ENCODE results near the gene SEC16A.

SEC16A gene, protein sequence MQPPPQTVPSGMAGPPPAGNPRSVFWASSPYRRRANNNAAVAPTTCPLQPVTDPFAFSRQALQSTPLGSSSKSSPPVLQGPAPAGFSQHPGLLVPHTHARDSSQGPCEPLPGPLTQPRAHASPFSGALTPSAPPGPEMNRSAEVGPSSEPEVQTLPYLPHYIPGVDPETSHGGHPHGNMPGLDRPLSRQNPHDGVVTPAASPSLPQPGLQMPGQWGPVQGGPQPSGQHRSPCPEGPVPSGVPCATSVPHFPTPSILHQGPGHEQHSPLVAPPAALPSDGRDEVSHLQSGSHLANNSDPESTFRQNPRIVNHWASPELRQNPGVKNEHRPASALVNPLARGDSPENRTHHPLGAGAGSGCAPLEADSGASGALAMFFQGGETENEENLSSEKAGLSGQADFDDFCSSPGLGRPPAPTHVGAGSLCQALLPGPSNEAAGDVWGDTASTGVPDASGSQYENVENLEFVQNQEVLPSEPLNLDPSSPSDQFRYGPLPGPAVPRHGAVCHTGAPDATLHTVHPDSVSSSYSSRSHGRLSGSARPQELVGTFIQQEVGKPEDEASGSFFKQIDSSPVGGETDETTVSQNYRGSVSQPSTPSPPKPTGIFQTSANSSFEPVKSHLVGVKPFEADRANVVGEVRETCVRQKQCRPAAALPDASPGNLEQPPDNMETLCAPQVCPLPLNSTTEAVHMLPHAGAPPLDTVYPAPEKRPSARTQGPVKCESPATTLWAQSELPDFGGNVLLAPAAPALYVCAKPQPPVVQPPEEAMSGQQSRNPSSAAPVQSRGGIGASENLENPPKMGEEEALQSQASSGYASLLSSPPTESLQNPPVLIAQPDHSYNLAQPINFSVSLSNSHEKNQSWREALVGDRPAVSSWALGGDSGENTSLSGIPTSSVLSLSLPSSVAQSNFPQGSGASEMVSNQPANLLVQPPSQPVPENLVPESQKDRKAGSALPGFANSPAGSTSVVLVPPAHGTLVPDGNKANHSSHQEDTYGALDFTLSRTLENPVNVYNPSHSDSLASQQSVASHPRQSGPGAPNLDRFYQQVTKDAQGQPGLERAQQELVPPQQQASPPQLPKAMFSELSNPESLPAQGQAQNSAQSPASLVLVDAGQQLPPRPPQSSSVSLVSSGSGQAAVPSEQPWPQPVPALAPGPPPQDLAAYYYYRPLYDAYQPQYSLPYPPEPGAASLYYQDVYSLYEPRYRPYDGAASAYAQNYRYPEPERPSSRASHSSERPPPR (N-terminal part only)

DNA sequence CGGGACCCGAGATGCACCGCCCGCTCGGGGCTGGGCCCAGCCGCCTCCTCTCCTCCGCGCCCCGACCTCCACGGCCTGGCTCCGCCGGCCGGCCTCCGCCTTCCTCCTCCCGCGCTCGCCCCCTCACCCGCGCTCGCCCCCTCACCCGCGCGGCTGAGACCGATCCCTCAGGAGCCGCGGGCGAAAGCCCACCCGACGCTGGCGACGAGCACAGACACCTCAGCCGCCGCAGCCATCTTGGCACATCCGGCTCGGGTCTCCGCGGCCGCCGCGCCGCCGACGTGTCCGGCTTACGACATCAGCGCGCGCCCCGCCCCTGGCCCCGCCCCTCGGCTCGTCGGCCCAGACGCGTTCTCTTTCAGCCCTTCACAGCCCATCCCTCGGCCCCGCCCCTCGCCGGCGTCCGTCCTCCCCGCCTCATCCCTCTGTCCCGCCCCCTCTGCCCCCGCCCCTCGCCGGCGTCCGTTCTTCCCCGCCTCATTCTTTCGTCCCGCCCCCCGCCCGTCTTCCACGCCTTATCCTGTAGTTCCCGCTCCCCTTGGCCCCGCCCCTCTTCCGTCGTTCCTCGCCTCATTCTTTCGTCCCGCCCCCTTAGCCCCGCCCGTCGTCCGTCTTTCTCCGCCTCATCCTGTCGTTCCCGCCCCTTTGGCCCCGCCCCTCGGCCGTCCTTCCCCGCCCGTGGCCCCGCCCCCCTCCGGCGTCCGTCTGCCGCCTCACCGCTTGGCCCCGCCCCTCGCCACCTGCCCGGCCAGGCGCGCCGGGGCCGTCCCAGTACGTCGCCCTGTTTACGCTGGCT is at the start of gene SEC16A:
SEC16A (minus strand) TSS at position 248 of the 796 bp plus-strand sequence. CDS start 5,425 bp downstream, outside the sequence.
- TF ChIP-seq, protein P1, sequence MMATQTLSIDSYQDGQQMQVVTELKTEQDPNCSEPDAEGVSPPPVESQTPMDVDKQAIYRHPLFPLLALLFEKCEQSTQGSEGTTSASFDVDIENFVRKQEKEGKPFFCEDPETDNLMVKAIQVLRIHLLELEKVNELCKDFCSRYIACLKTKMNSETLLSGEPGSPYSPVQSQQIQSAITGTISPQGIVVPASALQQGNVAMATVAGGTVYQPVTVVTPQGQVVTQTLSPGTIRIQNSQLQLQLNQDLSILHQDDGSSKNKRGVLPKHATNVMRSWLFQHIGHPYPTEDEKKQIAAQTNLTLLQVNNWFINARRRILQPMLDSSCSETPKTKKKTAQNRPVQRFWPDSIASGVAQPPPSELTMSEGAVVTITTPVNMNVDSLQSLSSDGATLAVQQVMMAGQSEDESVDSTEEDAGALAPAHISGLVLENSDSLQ (IDR thresholded peaks at IDR 0.05): no peak
- TF ChIP-seq FOXK2 (IDR thresholded peaks at IDR 0.05): no peak
- no peak for TF ChIP-seq FOXA1 (IDR thresholded peaks at IDR 0.05)
- TF ChIP-seq LEF1 (IDR thresholded peaks at IDR 0.05; ENCODE audit: borderline replicate concordance): no peak
- POLR2A ChIA-PET: interaction anchor here (1.0 to 1.1 kb wide), 3 partner anchors 18 to 230 kb away, joined by 3 read pairs; no protein-coding TSS in a partner anchor
- CTCF ChIA-PET: no interaction called here
- peak; percentile 96 for DNase-seq (ENCODE audit: extremely low spot score)

DNA sequence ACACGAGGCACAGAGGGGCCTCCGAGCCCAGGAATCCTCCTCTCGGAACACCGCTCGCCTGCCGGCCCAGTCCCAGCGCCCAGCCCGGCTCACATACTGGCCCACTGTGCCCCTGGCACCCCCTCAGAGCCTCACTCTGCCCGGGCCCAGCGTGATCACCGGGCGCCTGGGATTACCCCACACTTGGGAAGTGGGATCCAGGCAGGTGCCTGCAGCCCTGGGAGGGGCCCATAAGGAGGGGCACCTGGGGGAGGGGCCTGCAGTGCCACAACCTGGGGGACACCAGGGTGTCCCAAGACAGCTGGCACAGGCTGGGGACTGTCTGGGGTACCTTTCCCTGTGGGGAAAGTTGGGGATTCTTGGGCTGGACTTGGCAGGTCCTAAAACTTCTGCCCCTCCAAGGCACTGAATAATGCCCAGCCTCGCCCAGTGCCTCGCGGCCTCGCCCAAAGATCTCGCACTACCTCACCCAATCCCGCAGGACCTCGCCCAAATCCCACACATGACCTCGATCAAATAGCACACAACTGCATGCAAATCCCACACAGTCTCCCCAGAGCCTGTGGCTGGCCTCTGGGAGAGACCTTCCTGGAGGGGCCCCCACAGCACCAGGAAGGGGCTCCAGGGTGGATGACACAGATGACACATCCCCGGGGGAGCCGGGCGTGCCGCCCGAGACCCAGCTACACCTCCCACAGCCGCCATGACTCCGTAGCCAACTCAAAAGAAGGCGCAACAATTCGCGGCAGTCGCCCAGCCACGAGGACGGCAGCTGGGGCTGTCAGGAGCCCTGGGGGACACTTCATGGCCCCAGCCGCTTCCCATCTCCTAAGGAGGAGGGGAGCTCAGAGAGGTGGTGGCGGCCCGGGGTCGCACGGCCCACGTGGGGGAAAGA is 49.3 kb upstream of the SEC16A start:
- POLR2A ChIA-PET: no interaction called here
- CTCF ChIA-PET: no interaction called here

DNA sequence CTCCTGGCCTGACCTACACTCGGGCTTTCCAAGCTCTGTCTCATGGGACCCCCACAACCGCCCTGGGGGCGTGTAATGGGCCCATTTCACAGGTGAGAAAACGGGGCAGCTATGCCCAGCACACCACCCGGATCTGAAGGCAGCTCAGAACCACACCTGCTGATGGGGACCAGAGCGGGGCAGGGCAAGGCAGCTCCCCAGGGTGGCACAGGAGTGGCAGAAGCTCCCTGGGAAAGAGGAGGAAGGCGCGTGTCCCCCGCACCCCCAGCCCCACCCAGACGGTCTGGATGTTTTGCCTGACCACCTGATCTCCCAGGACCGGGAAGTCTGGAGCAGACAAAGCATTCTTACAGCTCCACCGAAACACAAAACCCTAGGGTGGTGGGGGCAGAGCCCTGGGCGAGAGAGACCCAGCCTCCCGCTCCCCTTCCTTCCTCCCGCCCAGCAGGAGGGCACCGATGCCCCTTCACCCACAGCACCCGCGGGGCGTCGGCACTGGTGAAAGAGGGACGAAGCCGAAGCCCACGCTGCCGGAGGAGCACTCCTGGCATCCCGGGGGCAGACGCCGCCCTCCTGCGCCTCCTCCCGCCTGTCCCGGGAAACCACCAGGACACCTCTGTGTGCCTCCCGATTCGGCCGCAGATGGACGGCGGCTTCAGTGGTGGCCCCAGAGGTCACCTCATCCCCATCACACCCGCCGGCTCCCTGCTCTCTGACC is 48.5 kb upstream of the SEC16A start:
- CTCF ChIA-PET: no interaction called here
- POLR2A ChIA-PET: no interaction called here
- DNase-seq (ENCODE audit: extremely low spot score): no peak
- TF ChIP-seq FOXM1 (IDR thresholded peaks at IDR 0.05; ENCODE audit: borderline replicate concordance) (no peak), ELF4 (IDR thresholded peaks at IDR 0.05) (no peak), ZNF384 (IDR thresholded peaks at IDR 0.05) (no peak), NFRKB (IDR thresholded peaks at IDR 0.05) (no peak), LEF1 (IDR thresholded peaks at IDR 0.05; ENCODE audit: borderline replicate concordance) (no peak), TARDBP (IDR thresholded peaks at IDR 0.05) (no peak), BHLHE40 (IDR thresholded peaks at IDR 0.05; ENCODE audit: borderline replicate concordance) (no peak), L3MBTL2 (conservative IDR thresholded peaks at IDR 0.05) (no peak), FOXK2 (IDR thresholded peaks at IDR 0.05) (no peak), SUZ12 (IDR thresholded peaks at IDR 0.05) (no peak)

More for the DNA sequence above, 49.3 kb upstream of the SEC16A start:
- DNase-seq (ENCODE audit: extremely low spot score): no peak
- no peak for TF ChIP-seq FOXA1 (IDR thresholded peaks at IDR 0.05)
- no peak for TF ChIP-seq ARNT (IDR thresholded peaks at IDR 0.05)
- no peak for TF ChIP-seq ELF4 (IDR thresholded peaks at IDR 0.05)
- TF ChIP-seq FOXK2 (IDR thresholded peaks at IDR 0.05): no peak
- TF ChIP-seq, protein P1 (IDR thresholded peaks at IDR 0.05): no peak
- TF ChIP-seq L3MBTL2 (conservative IDR thresholded peaks at IDR 0.05): no peak
- TF ChIP-seq SP1 (IDR thresholded peaks at IDR 0.05): no peak
- no peak for TF ChIP-seq HDGF (IDR thresholded peaks at IDR 0.05; ENCODE audit: borderline replicate concordance)
- no peak for TF ChIP-seq NFRKB (IDR thresholded peaks at IDR 0.05)
- TF ChIP-seq CTBP1 (IDR thresholded peaks at IDR 0.05; ENCODE audit: borderline replicate concordance): no peak

DNA sequence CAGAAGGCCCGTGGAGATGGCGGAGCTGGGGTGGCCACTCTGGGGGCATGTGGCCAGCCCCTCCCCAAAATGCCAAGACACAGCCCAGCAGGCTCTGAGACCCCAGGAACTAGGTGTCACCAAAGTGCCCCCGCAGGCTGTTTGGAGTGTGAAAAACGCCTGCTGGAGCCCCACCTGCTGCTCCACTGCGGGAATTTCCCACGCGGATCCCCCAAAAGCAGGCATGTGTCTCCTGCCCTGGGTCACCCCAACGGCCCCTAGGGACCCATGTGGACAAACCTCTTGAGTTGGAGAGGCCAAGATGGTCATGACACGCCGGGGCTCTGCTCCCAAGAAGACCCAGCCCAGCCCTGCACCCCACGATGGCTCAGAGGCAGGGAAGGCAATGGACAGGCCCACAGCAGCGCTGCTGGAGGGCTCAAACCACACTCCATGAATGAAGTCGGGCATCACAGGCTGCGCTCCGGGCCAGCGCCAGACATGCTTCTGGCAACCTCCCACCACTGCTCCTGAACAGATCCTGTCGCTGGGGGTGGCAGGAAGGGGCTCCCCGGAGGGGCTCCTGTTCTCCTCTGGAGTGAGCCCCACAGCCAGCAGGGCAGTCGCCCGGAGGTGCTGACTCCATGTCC is 47.7 kb upstream of the SEC16A start:
- TF ChIP-seq LEF1 (IDR thresholded peaks at IDR 0.05; ENCODE audit: borderline replicate concordance): no peak
- no peak for TF ChIP-seq TARDBP (IDR thresholded peaks at IDR 0.05)
- no peak for TF ChIP-seq ELF4 (IDR thresholded peaks at IDR 0.05)
- TF ChIP-seq SUZ12 (IDR thresholded peaks at IDR 0.05): no peak
- no peak for TF ChIP-seq FOXA1 (IDR thresholded peaks at IDR 0.05)
- TF ChIP-seq HDGF (IDR thresholded peaks at IDR 0.05; ENCODE audit: borderline replicate concordance): no peak
- ChIA-PET CTCF (no interaction called here), POLR2A (no interaction called here)
- no peak for DNase-seq (ENCODE audit: extremely low spot score)

Data from HEK293T (cell line).